NCI-H2196 treated with DMSO at 0.1 percent for 48 hours (cell line): ENCODE results near the gene GNRH2.
"Not testable (repeated sequence)": the region's sequence is repeated elsewhere in the genome, so short reads cannot be mapped to it uniquely, and the experiment has no call there.

ENCODE experiments used
- DNase-seq: peaks from one replicate; lab custom pipeline; 2025; ENCODE audit not compliant: unreplicated experiment; lab: John Stamatoyannopoulos, UW

GNRH2 gene

DNA sequence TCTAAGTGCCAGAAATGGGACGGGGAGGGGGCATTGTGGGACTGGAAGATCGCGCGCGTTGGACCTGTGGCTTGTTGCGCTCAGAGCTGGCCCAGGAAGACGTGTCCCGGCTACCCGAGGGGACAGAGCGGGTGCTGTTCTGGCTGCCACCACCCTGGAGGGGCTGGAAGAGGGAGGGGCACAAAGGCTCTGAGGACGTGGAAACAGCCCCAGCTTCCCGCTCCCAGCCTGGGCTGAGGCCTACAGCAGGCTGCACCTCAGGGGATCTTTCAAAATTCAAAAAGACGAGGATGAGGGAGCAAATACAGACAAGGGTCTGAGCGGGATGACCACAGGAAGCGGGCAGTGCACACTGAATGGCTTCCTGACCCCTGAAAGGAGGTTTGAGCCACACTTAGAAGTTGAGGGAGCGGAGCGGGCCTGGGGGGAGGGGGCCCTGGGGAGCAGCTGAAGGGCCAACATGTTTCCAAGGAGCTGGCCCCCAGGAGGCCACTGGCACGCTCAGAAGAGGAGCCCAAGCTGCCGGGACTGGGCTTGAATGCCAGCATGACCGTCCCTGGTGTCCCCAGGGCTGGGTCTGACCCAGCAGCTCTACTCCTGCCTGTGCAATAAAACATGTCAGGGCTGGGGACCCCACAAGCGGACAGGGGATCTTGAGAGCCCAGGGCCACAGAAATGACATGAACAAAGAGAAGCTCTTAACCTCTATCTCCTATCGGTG is 29.3 kb downstream of the GNRH2 start:
- DNase-seq, result no peak

DNA sequence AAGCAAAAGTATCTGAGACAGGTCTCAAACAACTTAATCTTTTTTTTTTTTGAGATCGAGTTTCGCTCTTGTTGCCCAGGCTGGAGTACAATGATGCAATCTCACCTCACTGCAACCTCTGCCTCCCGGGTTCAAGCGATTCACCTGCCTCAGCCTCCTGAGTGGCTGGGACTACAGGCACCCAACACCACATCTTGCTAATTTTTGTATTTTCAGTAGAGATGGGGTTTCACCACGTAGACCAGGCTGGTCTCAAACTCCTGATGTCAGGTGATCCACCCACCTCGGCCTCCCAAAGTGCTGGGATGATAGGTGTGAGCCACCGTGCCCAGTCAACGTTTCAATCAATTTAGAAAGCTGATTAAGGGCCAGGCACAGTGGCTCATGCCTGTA is 29.8 kb downstream of the GNRH2 start:
- not testable (repeated sequence) for DNase-seq

DNA sequence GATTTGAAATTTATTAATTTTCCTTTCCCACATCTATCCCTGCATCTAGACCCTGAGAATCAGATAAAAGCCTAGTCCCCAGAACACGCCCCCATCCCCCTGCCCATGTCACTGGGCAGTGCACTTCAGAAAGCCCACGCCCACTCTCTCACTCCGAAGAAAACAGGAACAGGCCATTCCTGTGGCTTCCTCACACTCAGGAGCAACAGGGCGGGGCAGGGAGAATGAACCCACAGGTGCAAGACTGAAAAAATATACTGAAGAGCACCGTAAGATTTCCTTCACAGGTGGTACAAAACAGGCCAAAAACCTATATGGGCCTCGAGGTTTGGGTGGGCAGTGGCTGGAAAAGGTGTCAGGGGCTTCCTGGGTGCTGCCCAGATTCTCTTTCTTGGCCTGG is 31.4 kb downstream of the GNRH2 start:
- no peak for DNase-seq

DNA sequence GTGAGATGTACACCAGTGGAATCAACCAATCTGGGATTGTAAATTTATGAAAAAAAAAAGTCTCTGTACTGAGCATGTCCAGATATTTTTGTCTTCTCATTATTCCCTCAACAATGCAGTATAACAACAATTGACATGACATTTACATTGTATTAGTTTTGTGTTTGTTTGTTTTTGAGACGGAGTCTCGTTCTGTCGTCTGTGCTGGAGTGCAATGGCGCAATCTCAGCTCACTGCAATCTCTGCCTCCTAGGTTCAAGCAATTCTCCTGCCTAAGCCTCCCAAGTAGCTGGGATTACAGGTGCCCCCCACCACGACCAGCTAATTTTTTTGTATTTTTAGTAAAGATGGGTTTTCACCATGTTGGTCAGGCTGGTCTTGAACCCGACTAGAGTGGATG is 31.9 kb downstream of the GNRH2 start:
- DNase-seq, result not testable (repeated sequence)

DNA sequence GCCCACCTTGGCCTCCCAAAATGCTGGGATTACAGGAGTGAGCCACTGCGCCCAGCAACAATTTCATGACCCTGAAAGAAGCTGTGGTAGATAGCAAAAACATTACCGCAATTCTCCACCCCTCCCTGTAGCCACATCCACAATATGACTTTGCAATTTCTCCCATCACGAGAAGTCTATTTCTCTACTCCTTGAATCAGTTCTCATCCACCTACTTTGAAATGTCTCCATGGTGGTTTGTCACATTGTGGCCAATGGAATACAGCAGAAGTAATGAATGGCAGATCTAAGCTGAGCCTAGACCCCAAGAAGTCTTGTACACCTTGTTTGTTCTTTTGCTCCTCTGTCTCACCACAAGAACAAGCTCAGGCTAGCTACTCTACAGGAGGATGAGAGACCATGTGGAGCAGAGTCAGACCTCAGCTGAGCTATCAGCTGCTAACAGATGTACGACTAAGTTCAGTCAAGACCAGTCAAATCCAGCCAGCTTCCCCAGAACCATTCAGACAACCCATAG is 34.3 kb downstream of the GNRH2 start:
- DNase-seq, result no peak

GRCh38 chr20:3080939-3081388 is 37.5 kb downstream of the GNRH2 start:
- DNase-seq, result no peak

- no peak for DNase-seq
Observed at GRCh38 chr20:3081641-3082040, 38.2 kb downstream of the GNRH2 start.

- DNase-seq, result no peak
Observed at GRCh38 chr20:3082306-3082951, 39.0 kb downstream of the GNRH2 start.

DNA sequence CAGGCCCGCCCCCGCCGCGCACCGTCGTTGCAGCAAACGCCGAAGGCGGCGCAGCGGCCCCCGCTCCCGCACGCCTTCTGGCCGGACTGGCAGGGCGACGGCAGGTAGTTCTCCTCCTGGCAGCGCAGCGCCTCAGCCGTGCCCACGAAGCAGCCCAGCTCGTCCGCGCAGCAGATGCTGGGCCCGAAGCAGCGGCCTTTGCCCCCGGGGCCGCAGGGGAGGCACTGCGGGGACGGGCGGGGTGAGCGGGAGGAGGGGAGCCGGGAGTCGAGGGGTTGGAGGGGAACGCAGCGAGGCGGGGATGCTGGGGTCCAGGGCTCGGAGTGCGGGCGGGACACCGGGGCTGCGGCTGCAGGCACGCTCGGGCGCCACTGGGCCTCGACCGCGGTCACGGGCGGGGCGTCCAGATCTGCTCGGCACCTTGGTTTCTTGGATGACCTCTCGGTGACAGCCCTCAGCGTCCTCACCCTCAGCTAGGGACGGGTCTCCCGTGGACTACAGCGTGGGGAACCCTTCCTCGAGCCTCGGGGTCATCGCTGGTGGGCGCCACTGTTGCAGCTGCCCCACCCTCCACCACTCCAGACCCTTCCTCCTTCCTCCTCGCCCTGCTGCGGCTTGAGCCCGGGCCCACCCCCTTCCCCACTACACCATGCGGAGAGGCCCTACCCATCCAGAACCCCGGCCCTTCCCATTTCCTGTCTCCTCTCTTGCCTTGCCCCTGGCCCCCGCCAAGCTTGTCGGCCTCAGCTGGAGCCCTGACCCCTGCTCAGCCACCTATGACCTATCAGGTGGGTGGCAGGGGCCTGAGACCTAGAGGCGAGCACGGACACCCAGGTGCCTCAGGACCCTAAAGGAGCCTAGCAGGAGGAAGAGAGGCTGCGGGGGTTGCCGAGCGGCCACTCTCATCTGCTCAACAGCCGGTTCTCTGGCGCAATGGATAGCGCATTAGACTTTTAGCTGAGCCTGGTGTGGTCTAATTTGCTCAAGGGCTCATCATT is 39.8 kb downstream of the GNRH2 start:
- no peak for DNase-seq

- no peak for DNase-seq
Observed at GRCh38 chr20:3084283-3084985, 41.0 kb downstream of the GNRH2 start, which contains the start of gene AVP. AVP (minus strand) TSS chr20:3084724; CDS start chr20:3084674, 50 bp downstream.

- no peak for DNase-seq
Observed at GRCh38 chr20:3084986-3085360, 41.6 kb downstream of the GNRH2 start.

DNA sequence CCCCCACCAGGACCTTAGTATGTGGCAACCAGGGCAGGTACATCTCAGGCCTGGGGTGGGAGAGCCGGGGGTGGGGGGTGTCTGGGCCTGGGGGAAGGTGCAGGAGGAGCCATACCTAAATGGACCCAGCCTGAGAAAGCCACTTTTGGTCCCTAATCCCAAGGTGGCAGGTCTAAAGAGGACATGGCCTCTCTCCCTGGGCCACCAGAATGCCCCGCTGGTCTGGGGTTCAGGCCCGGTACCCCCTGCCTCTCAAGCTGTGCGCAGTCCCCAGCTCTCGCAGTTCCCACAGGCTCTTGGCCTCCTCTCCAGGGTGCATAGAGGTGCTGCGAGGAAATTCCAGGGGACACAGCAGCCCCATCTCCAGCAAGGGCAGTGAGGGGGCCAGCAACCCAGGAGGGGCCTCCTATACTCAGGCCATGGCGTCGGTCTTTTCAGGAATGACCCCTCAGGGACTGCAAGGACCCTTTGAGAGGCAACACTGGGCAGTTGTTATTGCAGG is 42.2 kb downstream of the GNRH2 start:
- no peak for DNase-seq

DNA sequence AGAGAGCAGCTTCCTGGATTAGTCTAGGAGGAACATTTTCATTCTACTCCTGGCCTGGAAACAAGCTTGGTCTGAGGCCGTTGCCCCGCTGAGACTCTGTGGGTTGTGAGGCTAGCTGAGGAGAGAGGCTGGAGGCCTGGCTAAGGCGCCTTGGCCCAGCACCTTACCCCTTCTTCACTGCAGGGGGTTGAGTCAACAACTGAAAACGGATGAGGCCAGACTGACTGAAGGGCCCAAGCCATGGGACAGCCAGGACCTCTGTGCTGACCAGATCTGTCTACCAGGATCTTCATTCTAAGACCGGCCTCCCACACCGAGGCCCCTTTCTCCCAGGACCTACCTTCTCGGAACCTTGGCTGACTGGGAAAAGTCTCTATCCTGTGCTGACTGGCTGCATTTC is 44.6 kb downstream of the GNRH2 start:
- DNase-seq, result no peak

DNA sequence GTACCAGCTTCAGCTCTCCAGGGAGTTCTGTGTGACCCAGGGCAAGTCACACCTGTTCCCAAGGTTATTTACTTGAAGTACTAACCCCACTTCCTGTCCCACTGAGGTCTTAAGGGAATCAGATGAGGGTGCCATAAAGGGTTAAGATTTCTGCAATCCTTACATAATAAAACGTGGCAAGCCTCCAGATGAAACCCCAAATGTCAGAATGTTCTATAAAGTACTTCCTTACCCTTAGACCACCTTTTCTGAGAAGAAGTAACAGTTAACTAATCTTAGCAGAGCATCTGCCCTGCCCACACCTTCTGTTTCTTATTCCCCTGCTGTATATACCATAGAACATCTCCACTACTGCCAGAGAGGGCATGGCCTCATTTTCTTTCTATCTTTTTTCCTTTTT is 47.1 kb downstream of the GNRH2 start:
- DNase-seq, result no peak

DNA sequence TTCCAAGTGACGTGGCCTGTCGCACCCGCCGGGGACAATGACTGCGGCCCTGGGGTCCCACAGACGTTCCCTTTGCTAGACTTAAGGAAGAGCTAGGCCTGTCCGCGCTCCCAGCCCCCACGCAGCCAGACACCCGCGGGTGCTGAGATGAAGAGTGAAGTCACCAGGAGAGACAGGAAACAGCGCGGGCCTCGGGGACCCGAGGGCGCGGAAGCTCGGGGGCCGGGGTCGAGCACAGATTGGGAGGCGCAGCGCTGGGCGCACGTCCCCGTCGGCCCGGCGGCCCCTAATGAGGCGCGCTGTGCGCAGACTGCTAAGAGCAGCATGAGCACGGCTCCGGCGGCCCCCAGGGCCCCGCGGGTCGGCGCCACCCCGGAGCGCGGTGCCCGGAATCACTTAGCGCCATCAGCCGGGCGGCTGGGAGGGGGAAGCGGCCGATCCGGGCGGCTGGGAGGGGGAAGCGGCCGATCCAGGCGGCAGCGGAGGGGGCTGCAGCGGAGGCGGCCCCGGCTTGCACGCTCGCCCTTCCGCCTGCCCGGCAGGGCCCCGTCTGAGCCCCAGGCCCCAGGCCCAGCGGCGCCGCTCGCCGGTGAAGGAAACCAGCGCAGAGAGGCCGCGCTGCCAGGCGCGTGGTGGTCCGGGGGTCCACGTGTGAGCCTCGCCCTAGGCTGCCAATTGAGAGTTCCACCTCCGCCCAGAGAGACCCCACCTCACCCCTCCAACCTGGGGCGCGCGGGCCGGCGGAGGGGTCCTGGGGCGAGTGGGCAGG is 49.4 kb downstream of the GNRH2 start:
- DNase-seq, result no peak

DNA sequence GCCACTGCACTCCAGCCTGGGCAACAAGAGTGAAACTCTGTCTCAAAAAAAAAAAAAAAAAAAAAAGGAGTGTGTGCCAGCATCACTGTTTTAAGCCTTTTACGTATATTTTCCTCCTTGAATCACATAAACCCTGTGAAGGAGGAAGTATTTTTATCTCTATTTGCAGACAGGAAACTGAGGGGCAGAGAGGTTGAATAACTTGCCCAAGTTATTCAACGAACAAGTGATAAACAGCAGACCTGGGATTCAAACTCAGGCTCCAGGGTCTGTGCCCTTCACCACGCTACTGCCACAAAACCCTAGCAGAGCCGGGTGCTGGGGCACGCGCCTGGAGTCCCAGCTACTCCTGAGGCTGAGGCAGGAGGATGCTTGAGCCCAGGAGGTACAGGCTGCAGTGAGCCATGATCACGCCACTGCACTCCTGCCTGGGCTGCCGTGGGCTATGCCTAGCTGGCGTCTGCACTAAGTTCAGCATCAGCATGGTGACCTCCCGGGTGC is 50.5 kb downstream of the GNRH2 start:
- DNase-seq, result no peak

- DNase-seq, result no peak
Observed at GRCh38 chr20:3094848-3095629, 51.6 kb downstream of the GNRH2 start.
